HUES48 (cell line): ENCODE results near the gene VANGL2.

ENCODE experiments used
- H3K27ac ChIP-seq: one replicate; pipeline ENCODE4 v1.7.0; 2013; ENCODE audit warnings: low read depth, low read length, inconsistent platforms
- H3K27me3 ChIP-seq: 2 replicates; pipeline ENCODE4 v1.6.1; 2013; ENCODE audit warnings: mild to moderate bottlenecking, low read length; ENCODE audit not compliant: control insufficient read depth, insufficient read depth
- H3K36me3 ChIP-seq: 2 replicates; pipeline ENCODE4 v1.6.1; 2013; ENCODE audit warnings: low read length; ENCODE audit not compliant: control insufficient read depth, insufficient read depth
- H3K4me1 ChIP-seq: 2 replicates; pipeline ENCODE4 v1.6.1; 2013; ENCODE audit warnings: mild to moderate bottlenecking, low read length; ENCODE audit not compliant: control insufficient read depth, insufficient read depth
- H3K4me3 ChIP-seq: 2 replicates; pipeline ENCODE4 v1.5.1; 2013; ENCODE audit warnings: mild to moderate bottlenecking, low read depth, low read length
- H3K9ac ChIP-seq: 2 replicates; pipeline ENCODE4 v1.6.1; 2013; ENCODE audit warnings: mild to moderate bottlenecking, low read depth, low read length, moderate library complexity
- H3K9me3 ChIP-seq: 2 replicates; pipeline ENCODE4 v1.6.1; 2013; ENCODE audit warnings: low read length; ENCODE audit not compliant: control insufficient read depth, insufficient read depth

VANGL2 gene

DNA sequence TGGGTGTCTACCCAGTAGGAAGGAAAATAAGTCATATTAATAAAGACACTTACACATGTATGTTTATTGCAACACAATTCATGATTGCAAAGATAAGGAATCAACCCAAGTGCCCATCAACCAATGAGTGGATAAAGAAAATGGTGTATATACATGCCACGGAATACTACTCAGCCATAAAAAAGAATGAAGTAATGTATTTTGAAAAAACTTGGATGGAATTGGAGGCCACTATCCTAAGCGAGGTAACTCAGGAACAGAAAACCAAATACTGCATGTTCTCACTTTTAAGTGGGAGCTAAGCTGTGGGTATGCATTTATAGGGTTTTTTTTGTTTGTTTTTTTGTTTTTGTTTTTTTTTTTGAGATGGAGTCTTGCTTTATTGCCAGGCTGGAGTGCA is 49.1 kb downstream of the VANGL2 start:
- Histone ChIP-seq H3K4me1 (no peaks in the 10 kb centered on the region), H3K27me3 (no peaks in the 10 kb centered on the region), H3K9me3 (no peaks in the 10 kb centered on the region), H3K27ac (no peak overlapping the region), H3K9ac (no peak overlapping the region), H3K4me3 (no peak overlapping the region), H3K36me3 (no peaks in the 10 kb centered on the region)

GRCh38 chr1:160451119-160451858 is 50.9 kb downstream of the VANGL2 start:
- no peak overlapping the region for H3K4me3 ChIP-seq
- H3K27ac ChIP-seq, result no peak overlapping the region
- H3K36me3 ChIP-seq, result no peaks in the 10 kb centered on the region
- H3K9me3 ChIP-seq, result no peaks in the 10 kb centered on the region
- H3K4me1 ChIP-seq, result no peaks in the 10 kb centered on the region
- no peaks in the 10 kb centered on the region for H3K27me3 ChIP-seq
- no peak overlapping the region for H3K9ac ChIP-seq

- no peak overlapping the region for H3K9ac ChIP-seq
- H3K4me3 ChIP-seq, result no peak overlapping the region
- H3K9me3 ChIP-seq, result no peaks in the 10 kb centered on the region
- no peaks in the 10 kb centered on the region for H3K36me3 ChIP-seq
- H3K27ac ChIP-seq, result no peak overlapping the region
- no peaks in the 10 kb centered on the region for H3K4me1 ChIP-seq
- H3K27me3 ChIP-seq, result no peaks in the 10 kb centered on the region
Observed at GRCh38 chr1:160451859-160452232, 51.5 kb downstream of the VANGL2 start.

DNA sequence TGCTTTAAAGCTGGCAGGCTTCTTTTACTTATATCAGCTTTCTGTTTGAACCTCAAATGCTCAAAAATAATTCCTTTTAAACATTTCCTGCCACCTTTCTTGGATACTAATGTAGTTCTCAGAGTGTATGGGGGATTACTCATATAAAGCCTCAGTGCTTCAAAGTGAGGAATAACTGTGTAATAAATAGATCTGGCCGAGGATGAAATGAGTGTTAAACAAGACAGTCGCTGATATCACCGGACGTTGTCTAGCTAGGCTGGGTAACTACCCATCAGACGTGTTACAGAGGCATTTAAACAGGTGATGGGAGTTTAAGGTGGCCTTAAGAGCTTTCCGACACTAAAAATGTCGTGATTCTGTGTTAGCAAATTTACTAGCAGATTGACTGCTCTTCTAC is 53.1 kb downstream of the VANGL2 start:
- no peak overlapping the region for H3K9ac ChIP-seq
- no peak overlapping the region for H3K4me3 ChIP-seq
- no peaks in the 10 kb centered on the region for H3K36me3 ChIP-seq
- no peak overlapping the region for H3K27ac ChIP-seq
- no peaks in the 10 kb centered on the region for H3K27me3 ChIP-seq
- H3K4me1 ChIP-seq, result no peaks in the 10 kb centered on the region
- H3K9me3 ChIP-seq, result no peaks in the 10 kb centered on the region

DNA sequence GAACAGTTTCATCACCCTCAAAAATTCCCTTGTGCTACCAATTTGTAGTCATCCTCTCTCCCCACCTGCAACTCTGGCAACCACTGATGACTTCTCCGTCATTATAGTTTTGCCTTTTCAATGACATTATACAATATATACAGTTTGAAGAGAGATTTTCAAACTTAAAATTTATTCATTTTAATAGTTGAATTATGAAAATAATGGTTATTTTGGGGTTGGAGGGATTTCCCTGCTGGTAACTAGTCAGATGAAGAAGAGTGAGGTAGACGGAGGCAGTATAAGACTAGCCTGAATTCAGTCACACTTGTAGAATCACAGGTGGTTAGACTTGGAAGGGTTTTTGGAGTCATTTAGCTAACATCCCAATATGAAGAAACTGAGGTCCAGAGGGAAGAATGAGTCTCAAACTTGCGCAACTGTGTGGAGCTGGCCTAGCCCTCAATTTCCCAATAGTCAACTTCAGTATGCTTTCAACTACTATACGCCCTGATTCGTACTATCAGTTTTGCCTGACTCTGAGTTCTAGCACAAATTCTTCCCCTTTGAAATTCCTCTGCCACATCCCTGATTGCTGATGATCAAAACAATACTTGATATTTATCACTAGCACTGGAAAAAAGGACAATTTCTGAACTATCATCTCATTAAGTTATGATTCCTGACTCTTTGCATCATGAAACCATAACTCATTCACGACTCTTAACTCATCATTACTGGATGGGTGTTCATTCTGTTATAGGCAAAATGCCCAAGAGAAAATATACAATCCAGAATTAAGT is 54.2 kb downstream of the VANGL2 start:
- Histone ChIP-seq H3K27me3 (no peaks in the 10 kb centered on the region), H3K4me3 (no peak overlapping the region), H3K36me3 (no peaks in the 10 kb centered on the region), H3K4me1 (no peaks in the 10 kb centered on the region), H3K9me3 (no peaks in the 10 kb centered on the region), H3K27ac (no peak overlapping the region), H3K9ac (no peak overlapping the region)

DNA sequence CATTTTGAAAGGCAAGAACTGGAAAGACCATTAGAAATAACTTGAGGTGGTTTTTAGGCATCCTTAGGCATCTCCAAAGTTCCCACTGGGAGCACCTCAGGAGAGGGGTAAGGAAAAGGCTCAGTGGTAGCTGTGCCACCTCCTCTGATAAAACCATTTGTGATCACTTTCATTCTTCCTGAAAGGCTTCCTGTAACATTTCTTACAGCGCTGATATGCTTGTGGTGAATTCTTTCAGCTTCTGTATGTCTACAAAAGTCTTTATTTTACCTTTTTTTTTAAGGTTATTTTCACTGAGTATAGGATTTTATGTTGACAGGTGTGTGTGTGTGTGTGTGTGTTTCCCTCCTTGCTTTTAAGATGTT is 54.8 kb downstream of the VANGL2 start:
- Histone ChIP-seq H3K9ac (no peak overlapping the region), H3K4me1 (0 out of 2 replicates have a peak, but pooled peaks cover 2% of the 10 kb centered on the region), H3K27me3 (no peaks in the 10 kb centered on the region), H3K27ac (no peak overlapping the region), H3K4me3 (no peak overlapping the region), H3K9me3 (no peaks in the 10 kb centered on the region), H3K36me3 (no peaks in the 10 kb centered on the region)

- no peak overlapping the region for H3K27ac ChIP-seq
- no peak overlapping the region for H3K9ac ChIP-seq
- no peaks in the 10 kb centered on the region for H3K9me3 ChIP-seq
- H3K27me3 ChIP-seq, result no peaks in the 10 kb centered on the region
- H3K36me3 ChIP-seq, result no peaks in the 10 kb centered on the region
- H3K4me3 ChIP-seq, result no peak overlapping the region
- peaks cover 17% of the 10 kb centered on the region; the same call in 1 of the 2 replicates for H3K4me1 ChIP-seq
Observed at GRCh38 chr1:160459056-160459455, 58.7 kb downstream of the VANGL2 start.

DNA sequence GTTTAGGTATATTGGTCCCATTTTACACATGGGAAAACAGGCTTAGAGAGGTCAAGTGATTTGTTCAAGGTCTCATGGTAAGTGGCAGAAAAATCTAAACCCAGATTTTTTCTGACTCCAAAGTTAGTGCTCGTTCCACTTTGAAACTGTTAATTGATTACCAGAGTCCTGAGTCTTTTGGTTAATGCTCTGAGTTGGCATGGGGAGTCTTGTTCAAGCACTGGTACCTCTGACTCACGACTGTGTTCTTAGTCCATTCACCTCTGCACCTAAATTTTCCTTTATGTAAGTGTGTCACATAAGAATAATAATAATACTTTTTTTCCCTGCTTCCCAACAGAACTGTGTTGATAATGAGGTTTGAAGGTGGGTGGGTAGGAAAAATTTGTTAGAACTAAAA is 59.3 kb downstream of the VANGL2 start:
- Histone ChIP-seq H3K9ac (no peak overlapping the region), H3K36me3 (no peaks in the 10 kb centered on the region), H3K27me3 (no peaks in the 10 kb centered on the region), H3K4me1 (peaks cover 17% of the 10 kb centered on the region; the same call in 1 of the 2 replicates), H3K9me3 (no peaks in the 10 kb centered on the region), H3K4me3 (no peak overlapping the region), H3K27ac (no peak overlapping the region)

- Histone ChIP-seq H3K4me3 (no peak overlapping the region), H3K9ac (no peak overlapping the region), H3K4me1 (peaks cover 17% of the 10 kb centered on the region; the same call in 1 of the 2 replicates), H3K36me3 (no peaks in the 10 kb centered on the region), H3K27me3 (no peaks in the 10 kb centered on the region), H3K9me3 (no peaks in the 10 kb centered on the region), H3K27ac (no peak overlapping the region)
Observed at GRCh38 chr1:160460214-160460642, 59.9 kb downstream of the VANGL2 start.

- Histone ChIP-seq H3K9me3 (no peaks in the 10 kb centered on the region), H3K4me1 (peaks cover 17% of the 10 kb centered on the region; the same call in 1 of the 2 replicates), H3K27ac (peak overlapping the region; percentile 20), H3K4me3 (no peak overlapping the region), H3K36me3 (no peaks in the 10 kb centered on the region), H3K27me3 (no peaks in the 10 kb centered on the region), H3K9ac (no peak overlapping the region)
Observed at GRCh38 chr1:160460683-160461287, 60.4 kb downstream of the VANGL2 start.

DNA sequence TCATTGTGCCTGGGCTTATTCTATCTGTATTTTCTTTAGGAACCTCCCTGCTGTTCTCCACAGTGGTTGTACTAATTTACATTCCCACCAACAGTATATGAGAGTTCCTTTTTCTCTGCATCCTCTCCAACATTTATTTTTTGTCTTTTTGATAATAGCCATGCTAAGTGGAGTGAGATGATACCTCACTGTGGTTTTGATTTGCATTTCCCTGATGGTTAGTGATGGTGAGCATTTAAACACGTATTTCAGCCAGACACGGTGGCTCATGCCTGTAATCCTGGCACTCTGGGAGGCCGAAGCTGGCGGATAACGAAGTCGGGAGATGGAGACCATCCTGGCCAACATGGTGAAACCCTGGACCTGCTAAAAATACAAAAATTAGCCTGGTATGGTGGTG is 64.8 kb downstream of the VANGL2 start:
- no peak overlapping the region for H3K4me3 ChIP-seq
- no peaks in the 10 kb centered on the region for H3K36me3 ChIP-seq
- no peak overlapping the region for H3K27ac ChIP-seq
- no peaks in the 10 kb centered on the region for H3K9me3 ChIP-seq
- no peak overlapping the region for H3K9ac ChIP-seq
- peaks cover 16% of the 10 kb centered on the region; the same call in 1 of the 2 replicates for H3K4me1 ChIP-seq
- no peaks in the 10 kb centered on the region for H3K27me3 ChIP-seq
